HCEC 1CT (cell line): Measurements from ENCODE around the gene ECSCR.
A peak's percentile ranks its signal among the peaks of the same experiment; 100 is the strongest.
"Not testable (repeated sequence)": the region's sequence is repeated elsewhere in the genome, so short reads cannot be mapped to it uniquely, and the experiment has no call there.

Experiments
- DNase-seq: peaks from one replicate; pipeline ENCODE4 v3.0.0-alpha.2; 2017

The ECSCR gene

DNA sequence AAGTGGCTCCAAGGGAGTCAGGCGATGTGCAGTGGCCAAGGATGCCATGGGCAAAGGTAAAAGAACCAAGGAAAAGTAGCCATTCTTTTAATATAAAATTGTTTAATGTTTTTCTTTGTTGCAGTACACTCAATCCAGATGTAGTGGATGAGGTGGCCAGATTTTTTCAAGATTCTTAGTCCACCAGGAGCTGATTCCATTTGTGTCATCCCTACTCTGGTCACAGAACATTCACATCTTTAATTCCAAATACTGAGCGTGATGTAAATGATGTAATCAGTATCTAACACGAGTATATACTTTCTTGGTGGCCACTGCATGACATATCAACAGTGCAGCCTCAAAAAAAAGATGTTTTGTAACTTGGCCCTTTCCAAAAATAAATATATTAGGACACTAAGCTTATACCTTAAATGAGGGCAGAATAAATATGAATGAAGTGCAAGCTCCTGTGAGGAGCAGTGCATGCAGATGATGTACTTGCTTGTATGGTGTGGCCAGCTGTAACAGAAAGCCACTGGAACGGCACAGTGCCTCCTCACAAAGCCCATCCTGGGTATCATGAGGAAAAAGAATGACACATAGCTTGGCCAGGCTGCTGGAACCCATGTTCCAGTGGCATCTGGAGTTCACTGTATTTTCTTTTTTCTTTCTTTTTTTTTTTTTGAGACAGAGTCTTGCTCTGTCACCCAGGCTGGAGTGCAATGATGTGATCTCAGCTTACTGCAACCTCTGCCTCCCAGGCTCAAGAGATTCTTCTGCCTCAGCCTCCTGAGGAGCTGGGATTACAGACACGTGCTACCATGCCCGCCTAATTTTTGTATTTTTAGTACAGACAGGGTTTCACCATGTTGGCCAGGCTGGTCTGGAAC is 52.2 kb downstream of the ECSCR start:
- DNase-seq = no peak

DNA sequence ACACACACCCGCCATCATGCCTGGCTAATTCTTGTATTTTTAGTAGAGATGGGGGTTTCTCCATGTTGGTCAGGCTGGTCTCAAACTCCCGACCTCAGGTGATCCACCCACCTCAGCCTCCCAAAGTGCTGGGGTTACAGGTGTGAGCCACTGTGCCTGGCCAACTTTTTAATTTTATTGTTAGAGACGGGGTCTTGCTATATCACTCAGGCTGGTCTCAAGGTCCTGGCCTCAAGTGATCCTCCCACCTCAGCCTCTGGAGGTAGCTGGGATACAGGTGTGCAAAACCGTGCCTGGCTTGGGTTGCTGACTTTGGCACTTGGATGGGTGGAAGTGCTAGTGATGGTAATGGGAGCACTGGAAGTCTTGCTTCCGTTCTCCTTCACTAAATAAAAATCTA is 53.4 kb downstream of the ECSCR start:
- not testable (repeated sequence) for DNase-seq

DNA sequence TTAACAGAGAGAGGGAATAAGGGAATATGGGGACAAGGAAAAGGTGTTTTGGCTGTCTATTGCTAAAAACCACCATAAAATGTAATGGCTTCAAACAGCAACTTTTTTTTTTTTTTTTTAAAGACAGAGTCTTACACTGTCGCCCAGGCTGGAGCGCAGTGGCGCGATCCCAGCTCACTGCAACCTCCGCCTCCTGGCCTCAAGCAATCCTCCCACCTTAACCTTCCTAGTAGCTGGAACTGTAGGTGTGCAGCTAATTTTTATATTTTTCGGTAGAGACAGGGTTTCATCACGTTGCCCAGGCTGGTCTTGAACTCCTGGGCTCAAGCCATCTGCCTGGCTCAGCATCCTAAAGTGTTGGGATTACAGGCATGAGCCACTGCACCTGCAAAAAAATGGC is 54.4 kb downstream of the ECSCR start:
- DNase-seq = no peak

- DNase-seq = no peak
These were observed 55.0 kb downstream of the ECSCR start for GRCh38 chr5:139407517-139407916.

GRCh38 chr5:139406963-139407362 is 55.6 kb downstream of the ECSCR start:
- DNase-seq = no peak

DNA sequence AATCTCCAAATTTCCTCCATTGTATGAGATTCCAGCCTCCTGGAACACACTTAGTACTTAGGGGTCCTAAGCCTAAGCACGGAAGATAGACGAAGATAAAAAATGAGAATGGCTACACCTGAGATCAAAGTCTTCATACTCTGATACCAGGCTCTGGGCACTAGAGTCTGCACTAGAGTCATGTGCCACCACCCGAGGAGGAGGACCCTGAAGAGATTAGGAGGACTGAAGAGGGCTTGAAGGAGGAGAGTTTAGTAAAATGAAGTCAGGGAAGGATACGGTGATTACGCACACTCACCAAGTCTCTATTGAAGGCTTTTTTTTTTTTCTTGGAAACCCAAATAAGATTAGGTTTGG is 58.1 kb downstream of the ECSCR start:
- DNase-seq = no peak

DNA sequence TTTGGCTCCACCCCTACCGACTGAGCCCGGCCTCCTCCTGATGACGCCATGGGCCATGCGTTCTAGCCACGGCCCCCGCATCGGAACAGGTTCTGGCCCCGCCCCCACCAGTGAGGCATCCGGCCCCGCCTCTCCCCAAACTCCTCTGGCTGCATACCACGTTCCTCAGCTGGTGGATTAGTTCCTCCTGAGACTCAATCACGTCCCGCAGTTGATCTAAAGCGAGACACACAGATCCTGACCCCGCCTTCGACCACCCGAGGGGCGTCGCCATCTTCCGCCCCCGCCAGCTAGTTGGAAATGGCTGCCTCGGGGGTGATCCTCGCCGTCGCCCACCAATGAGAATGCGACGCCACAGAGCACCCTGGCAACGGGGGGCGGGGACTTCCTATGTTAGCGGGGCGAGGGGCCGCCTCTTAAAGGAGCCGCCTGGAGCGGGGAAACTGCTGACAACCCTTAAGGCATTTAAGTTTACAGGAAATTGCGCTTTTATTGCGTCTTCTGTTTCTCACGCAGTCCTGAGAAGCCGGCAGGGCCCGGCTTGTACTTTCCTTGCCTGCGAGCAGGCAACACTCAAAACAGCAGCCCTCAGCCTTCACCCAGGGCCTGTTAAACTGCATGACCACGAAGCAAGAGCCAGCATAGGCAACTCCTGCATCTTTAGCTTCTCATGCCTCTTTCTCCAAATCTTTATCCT is 58.6 kb downstream of the ECSCR start, which contains the start of gene SPATA24:
TSS of gene SPATA24 (minus strand) at position 303 of the 697 bp plus-strand sequence. CDS start at position 274, 29 bp downstream.
- peak; percentile 97 for DNase-seq

DNA sequence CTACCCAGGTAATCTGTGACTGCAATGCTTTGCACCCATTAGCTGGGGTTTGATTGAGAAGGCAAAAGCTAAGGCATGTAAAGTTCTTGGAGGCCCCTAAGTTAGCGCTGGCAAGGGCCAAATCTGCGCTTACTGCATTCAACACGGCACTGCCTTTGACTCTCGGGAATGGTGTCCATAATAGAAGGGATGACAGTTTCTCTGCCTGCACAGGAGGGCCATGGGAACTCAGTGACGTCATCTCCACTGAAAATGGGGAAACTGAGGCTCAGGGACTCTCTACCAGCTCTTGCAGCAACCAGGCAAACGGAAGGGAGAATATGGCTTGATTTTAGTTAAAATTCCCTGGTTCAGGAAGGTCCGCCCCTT is 59.1 kb downstream of the ECSCR start:
- DNase-seq = no peak

GRCh38 chr5:139402561-139403158 is 59.9 kb downstream of the ECSCR start:
- no peak for DNase-seq

- DNase-seq = no peak
These were observed 61.0 kb downstream of the ECSCR start for GRCh38 chr5:139401546-139401945.

DNA sequence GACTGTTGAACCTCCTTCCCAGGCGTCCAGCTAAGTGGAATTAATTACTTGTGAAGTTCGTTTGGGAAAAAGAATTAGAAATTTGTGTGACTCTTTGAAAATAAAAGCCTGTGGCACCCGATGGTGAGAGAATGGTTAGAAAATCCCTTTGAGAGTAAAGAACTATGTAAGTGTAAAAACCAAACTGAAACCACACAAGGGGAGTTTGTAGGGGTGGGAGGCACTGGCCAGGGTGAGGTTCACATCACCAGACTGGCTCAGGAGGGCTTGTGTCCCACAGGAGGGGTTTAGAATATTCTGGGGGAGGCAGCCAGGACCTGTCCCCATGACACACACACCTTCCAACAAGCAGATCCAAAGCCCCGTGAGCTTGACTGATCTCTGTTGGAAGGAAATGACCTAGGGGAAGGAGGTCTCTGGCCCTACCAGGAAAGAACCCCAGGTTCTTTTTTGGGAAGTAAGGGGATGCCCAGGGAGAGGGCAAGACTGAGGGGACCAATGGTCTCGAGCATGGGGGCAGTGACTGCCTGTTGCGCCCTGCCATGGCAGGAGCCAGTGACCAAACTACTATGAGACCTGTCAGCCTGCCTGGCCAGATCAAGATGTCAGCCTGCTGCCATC is 62.9 kb downstream of the ECSCR start:
- DNase-seq = no peak
